NB4 (cell line): ENCODE results near the gene TTYH3.

Source experiments
- DNase-seq: peaks from one replicate; pipeline ENCODE4 v3.0.0; 2010; ENCODE audit warnings: low read depth
- H3K4me3 ChIP-seq: one replicate; pipeline ENCODE4 v1.5.1; 2011; ENCODE audit warnings: mild to moderate bottlenecking, low read depth, low read length, moderate library complexity
- CTCF ChIP-seq: IDR thresholded peaks from one replicate; pipeline ENCODE4 v1.5.1; 2012; ENCODE audit warnings: low read depth, low read length
- MAX ChIP-seq: IDR thresholded peaks from 2 replicates; pipeline ENCODE4 v1.6.1; 2011; ENCODE audit warnings: low read depth, low read length
- MYC ChIP-seq: IDR thresholded peaks from 2 replicates; pipeline ENCODE4 v1.6.1; 2011; ENCODE audit warnings: low read depth, low read length
- POLR2A ChIP-seq: IDR thresholded peaks from 2 replicates; pipeline ENCODE4 v1.6.1; 2011; ENCODE audit warnings: mild to moderate bottlenecking; ENCODE audit not compliant: insufficient read length; ENCODE audit errors: extremely low read depth

The TTYH3 gene

GRCh38 chr7:2665359-2665791 lies 33.6 kb downstream of the TTYH3 start:
- no peak overlapping the region for H3K4me3 ChIP-seq
- TF ChIP-seq MYC (no peak), MAX (no peak), POLR2A (no peak)
- DNase-seq: no peak

GRCh38 chr7:2666155-2666554 lies 34.4 kb downstream of the TTYH3 start:
- TF ChIP-seq MAX: no peak
- no peak for TF ChIP-seq MYC
- no peak for TF ChIP-seq POLR2A
- DNase-seq: no peak
- no peak overlapping the region for H3K4me3 ChIP-seq

GRCh38 chr7:2666588-2667250 lies 34.9 kb downstream of the TTYH3 start:
- no peak for DNase-seq
- H3K4me3 ChIP-seq: no peak overlapping the region
- TF ChIP-seq CTCF (no peak), POLR2A (no peak), MAX (no peak), MYC (no peak)

- DNase-seq: no peak
- H3K4me3 ChIP-seq: no peak overlapping the region
- TF ChIP-seq MYC (no peak), CTCF (no peak), POLR2A (no peak), MAX (no peak)
Measured at GRCh38 chr7:2667843-2668242, 36.1 kb downstream of the TTYH3 start.

GRCh38 chr7:2668401-2668800 lies 36.6 kb downstream of the TTYH3 start:
- H3K4me3 ChIP-seq: no peak overlapping the region
- TF ChIP-seq POLR2A (no peak), MAX (no peak), MYC (no peak), CTCF (no peak)
- no peak for DNase-seq

- no peak for TF ChIP-seq MYC
- TF ChIP-seq MAX: no peak
- no peak for TF ChIP-seq POLR2A
- TF ChIP-seq CTCF: no peak
Measured at GRCh38 chr7:2670171-2670570, 38.4 kb downstream of the TTYH3 start.

More at GRCh38 chr7:2670171-2670570, 38.4 kb downstream of the TTYH3 start:
- no peak overlapping the region for H3K4me3 ChIP-seq
- DNase-seq: no peak
